Gastroesophageal sphincter (tissue), 3 donors: ENCODE results near the gene ANK2.

Experiments
- CTCF ChIP-seq, 4 experiments: fragments of 200-600 bp in 2 of 4; fragments of 450-650 bp in 2 of 4; sonication (generic) in 1 of 4; IDR thresholded peaks; one replicate each; pipeline ENCODE4 v1.5.1; 2017 to 2019; ENCODE audit warnings: antibody characterized with exemption in 4 of 4, mild to moderate bottlenecking in 2 of 4, moderate library complexity in 2 of 4
- EP300 ChIP-seq: sonication (generic); formaldehyde crosslinking; IDR thresholded peaks from one replicate; pipeline ENCODE4 v1.6.1; 2017; ENCODE audit warnings: antibody characterized with exemption, mild to moderate bottlenecking
- POLR2A ChIP-seq, 2 donors: fragments of 450-650 bp; IDR thresholded peaks; one replicate each; pipeline ENCODE4 v1.6.1; 2017; ENCODE audit warnings: antibody characterized with exemption in 2 of 2, mild to moderate bottlenecking in 2 of 2, moderate library complexity in 1 of 2

DNA sequence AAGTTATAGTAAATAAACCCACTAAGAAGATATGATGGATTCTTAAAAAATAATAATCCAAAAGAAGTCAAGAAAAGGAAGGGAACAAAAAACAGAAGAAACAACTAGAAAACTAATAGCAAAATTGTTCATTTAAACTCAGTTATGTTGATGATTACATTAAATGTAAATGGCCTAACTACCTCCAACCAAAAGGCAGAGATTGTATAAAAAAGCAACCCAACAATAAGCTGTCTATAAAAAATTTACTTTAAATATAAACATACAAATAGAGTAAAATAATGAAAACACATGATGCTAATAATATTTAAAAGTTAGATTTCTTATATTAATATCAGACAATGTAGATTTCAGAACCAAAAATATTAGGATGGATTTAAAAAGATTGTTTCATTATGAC is 371.5 kb downstream of the ANK2 start:
- TF ChIP-seq EP300 (no peak), POLR2A (IDR thresholded peaks at IDR 0.05) (no peak), CTCF (IDR thresholded peaks at IDR 0.05) (no peak)
